ENCODE results near the gene VMP1.

Gene VMP1

DNA sequence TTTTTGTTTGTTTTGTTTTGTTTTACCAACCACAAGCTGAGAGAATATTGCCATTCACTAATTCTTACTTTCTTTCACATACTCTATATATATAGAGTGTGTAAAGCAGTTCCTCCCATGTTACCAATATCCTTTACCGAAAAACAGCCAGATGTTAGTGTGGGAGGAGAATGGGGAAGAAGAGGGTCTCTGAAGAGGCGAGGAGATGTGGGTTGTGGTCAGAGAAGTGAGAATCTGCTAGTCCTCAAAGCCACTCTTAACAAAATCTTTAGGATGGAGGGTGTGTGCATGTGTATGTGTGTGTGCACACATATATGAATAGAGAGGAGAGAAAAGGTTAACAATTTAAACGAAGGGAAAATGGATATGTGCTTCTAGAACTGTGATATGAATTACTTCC, 104.7 kb downstream of the VMP1 start:
- Histone ChIP-seq H3K27me3 (ENCODE audit: insufficient read depth, poor library complexity, severe bottlenecking) (no peaks in the 10 kb centered on the region), H3K36me3 (ENCODE audit: low read depth) (peaks cover 38% of the 10 kb centered on the region), H3K27ac (ENCODE audit: poor library complexity, severe bottlenecking) (no peak overlapping the region), H3K4me1 (ENCODE audit: insufficient read depth, poor library complexity, severe bottlenecking) (no peaks in the 10 kb centered on the region), H3K9me3 (ENCODE audit: severe bottlenecking) (no peaks in the 10 kb centered on the region), H3K4me3 (ENCODE audit: severe bottlenecking) (no peak overlapping the region)
- no peak for ATAC-seq (ENCODE audit: low read depth)
- no peak for DNase-seq (ENCODE audit: low spot score)
- TF ChIP-seq, protein P1, sequence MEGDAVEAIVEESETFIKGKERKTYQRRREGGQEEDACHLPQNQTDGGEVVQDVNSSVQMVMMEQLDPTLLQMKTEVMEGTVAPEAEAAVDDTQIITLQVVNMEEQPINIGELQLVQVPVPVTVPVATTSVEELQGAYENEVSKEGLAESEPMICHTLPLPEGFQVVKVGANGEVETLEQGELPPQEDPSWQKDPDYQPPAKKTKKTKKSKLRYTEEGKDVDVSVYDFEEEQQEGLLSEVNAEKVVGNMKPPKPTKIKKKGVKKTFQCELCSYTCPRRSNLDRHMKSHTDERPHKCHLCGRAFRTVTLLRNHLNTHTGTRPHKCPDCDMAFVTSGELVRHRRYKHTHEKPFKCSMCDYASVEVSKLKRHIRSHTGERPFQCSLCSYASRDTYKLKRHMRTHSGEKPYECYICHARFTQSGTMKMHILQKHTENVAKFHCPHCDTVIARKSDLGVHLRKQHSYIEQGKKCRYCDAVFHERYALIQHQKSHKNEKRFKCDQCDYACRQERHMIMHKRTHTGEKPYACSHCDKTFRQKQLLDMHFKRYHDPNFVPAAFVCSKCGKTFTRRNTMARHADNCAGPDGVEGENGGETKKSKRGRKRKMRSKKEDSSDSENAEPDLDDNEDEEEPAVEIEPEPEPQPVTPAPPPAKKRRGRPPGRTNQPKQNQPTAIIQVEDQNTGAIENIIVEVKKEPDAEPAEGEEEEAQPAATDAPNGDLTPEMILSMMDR (IDR thresholded peaks at IDR 0.05; ENCODE audit: poor library complexity, severe bottlenecking): no peak

DNA sequence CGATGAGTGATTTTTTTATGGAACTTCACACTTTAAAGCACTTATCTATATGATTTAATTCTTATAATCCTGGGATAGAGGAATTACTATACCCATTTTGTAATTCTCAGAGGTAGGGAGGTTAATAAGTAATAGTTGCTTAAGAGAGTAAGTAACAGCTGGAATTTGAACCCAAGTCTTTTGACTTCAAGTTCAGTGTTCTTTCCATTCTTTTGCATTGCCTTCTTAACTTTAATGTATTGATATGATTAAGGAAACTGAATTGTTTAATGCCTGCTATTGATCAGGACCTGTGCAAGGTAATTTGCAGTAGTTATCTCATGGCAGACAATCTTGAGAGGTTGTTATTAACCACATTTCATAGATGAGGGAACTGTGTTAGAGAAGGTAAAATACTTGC, 106.8 kb downstream of the VMP1 start:
- H3K4me3 ChIP-seq (ENCODE audit: severe bottlenecking): no peak overlapping the region
- no peaks in the 10 kb centered on the region for H3K9me3 ChIP-seq (ENCODE audit: severe bottlenecking)
- peaks cover 55% of the 10 kb centered on the region for H3K36me3 ChIP-seq (ENCODE audit: low read depth)
- H3K4me1 ChIP-seq (ENCODE audit: insufficient read depth, poor library complexity, severe bottlenecking): no peaks in the 10 kb centered on the region
- no peaks in the 10 kb centered on the region for H3K27me3 ChIP-seq (ENCODE audit: insufficient read depth, poor library complexity, severe bottlenecking)
- ATAC-seq (ENCODE audit: low read depth): no peak
- H3K27ac ChIP-seq (ENCODE audit: poor library complexity, severe bottlenecking): no peak overlapping the region
- TF ChIP-seq, protein P1 (IDR thresholded peaks at IDR 0.05; ENCODE audit: poor library complexity, severe bottlenecking): no peak
- no peak for DNase-seq (ENCODE audit: low spot score)

DNA sequence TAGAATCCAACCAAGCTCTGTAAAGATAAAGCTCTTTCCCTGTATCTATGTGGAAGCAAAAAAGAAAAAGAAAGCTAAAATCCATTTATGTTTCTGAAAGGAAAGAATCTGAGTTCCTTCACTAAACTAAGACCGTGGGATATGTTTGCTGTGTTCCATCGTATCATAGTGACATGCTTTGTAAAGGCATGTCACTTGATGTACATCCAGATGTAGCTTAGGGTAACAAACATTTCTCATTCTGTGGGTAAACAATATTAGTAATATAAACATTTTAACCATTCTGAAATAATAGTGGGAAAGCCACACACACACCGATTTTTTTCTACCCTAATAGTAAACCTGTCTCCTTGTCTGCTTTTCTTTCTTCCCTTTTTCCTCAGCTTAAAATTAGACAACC, 107.2 kb downstream of the VMP1 start:
- no peak overlapping the region for H3K27ac ChIP-seq (ENCODE audit: poor library complexity, severe bottlenecking)

DNA sequence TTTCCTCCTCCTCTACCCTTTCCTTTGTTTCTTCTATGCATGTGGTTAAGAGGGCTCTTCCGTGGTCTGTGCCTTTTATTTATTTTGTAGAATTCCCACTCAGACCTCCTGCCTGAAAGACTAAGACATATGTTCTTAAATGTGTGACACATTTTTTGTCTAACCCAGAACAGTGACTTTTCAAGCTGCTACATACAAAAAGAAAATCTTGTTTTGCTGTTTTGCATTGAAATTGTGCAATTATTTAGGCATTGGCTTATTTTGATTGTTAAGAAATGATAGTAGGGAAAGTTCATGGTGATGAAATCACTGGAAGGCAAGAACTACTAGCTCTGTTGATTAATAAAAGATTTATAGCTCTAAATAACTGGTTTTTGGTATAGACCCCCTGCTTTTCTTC, 108.5 kb downstream of the VMP1 start:
- Histone ChIP-seq H3K4me3 (ENCODE audit: severe bottlenecking) (no peak overlapping the region), H3K9me3 (ENCODE audit: severe bottlenecking) (no peaks in the 10 kb centered on the region), H3K27me3 (ENCODE audit: insufficient read depth, poor library complexity, severe bottlenecking) (no peaks in the 10 kb centered on the region), H3K27ac (ENCODE audit: poor library complexity, severe bottlenecking) (no peak overlapping the region), H3K36me3 (ENCODE audit: low read depth) (peaks cover 50% of the 10 kb centered on the region), H3K4me1 (ENCODE audit: insufficient read depth, poor library complexity, severe bottlenecking) (no peaks in the 10 kb centered on the region)
- ATAC-seq (ENCODE audit: low read depth): no peak
- TF ChIP-seq, protein P1 (IDR thresholded peaks at IDR 0.05; ENCODE audit: poor library complexity, severe bottlenecking): no peak
- DNase-seq (ENCODE audit: low spot score): no peak

More for the DNA sequence above, 107.2 kb downstream of the VMP1 start:
- TF ChIP-seq, protein P1 (IDR thresholded peaks at IDR 0.05; ENCODE audit: poor library complexity, severe bottlenecking): no peak
- ATAC-seq (ENCODE audit: low read depth) (no peak), DNase-seq (ENCODE audit: low spot score) (no peak)
- H3K9me3 ChIP-seq (ENCODE audit: severe bottlenecking): no peaks in the 10 kb centered on the region
- no peaks in the 10 kb centered on the region for H3K27me3 ChIP-seq (ENCODE audit: insufficient read depth, poor library complexity, severe bottlenecking)
- H3K4me3 ChIP-seq (ENCODE audit: severe bottlenecking): no peak overlapping the region
- H3K4me1 ChIP-seq (ENCODE audit: insufficient read depth, poor library complexity, severe bottlenecking): no peaks in the 10 kb centered on the region
- H3K36me3 ChIP-seq (ENCODE audit: low read depth): peaks cover 57% of the 10 kb centered on the region

DNA sequence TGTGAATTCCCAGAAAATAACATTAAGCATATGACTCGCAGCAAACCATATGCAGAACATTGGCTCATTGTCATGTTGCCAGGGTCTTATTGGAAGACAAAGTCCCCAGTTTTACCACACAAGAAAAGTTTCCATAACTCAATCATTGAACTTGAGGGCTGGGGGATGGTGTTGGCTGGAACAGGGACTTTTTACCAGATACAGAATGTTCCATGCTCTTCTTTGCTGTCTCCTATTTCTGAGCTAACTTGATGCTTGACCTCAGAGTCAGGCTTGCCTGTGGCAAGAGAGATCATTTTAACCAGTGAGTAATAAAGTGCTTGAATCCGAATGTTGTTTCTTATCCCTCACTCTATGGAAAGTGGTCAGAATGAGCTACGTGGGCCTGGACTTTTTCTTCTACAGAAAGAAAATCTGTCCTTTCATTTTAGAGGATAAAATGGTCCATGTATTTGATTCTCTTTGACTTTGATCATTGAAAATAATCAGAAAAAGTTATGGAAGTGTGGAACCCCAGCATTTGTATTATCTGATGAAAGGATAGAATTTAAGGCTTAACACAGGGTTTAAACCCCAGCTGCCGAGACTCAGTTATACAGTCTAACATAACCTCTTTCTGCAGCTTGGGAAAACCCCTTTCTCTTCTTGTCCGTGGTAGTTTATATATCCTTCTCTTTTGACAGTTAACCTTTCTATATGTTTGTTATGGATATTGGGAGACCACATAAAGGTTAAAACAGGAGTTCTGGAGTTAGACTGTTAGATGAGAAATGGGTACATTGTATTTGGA, 118.3 kb downstream of the VMP1 start:
- TF ChIP-seq, protein P1 (IDR thresholded peaks at IDR 0.05; ENCODE audit: poor library complexity, severe bottlenecking): no peak
- DNase-seq (ENCODE audit: low spot score): no peak
- H3K9me3 ChIP-seq (ENCODE audit: severe bottlenecking): no peaks in the 10 kb centered on the region
- peak; percentile 30 for ATAC-seq (ENCODE audit: low read depth)
- H3K27ac ChIP-seq (ENCODE audit: poor library complexity, severe bottlenecking): peak overlapping the region; percentile 98
- H3K36me3 ChIP-seq (ENCODE audit: low read depth): peaks cover 3% of the 10 kb centered on the region
- H3K4me3 ChIP-seq (ENCODE audit: severe bottlenecking): no peak overlapping the region
- H3K4me1 ChIP-seq (ENCODE audit: insufficient read depth, poor library complexity, severe bottlenecking): peaks cover 39% of the 10 kb centered on the region
- H3K27me3 ChIP-seq (ENCODE audit: insufficient read depth, poor library complexity, severe bottlenecking): no peaks in the 10 kb centered on the region

Measured in RWPE2 (cell line).